Measurements from ENCODE around the gene LILRA5. TPM values are rescaled to one million over a fixed set of nuclear protein-coding genes. Genes with fewer than 3 reads are reported as not detected.
"Not testable (repeated sequence)": the region's sequence is repeated elsewhere in the genome, so short reads cannot be mapped to it uniquely, and the experiment has no call there.

Gene LILRA5
- polyA plus RNA-seq, 1 experiment = not detected

- CTCF ChIA-PET = interaction anchor here (2.1 kb wide), 1 partner anchor 11 kb away, joined by 5 read pairs; no protein-coding TSS in a partner anchor
- no peaks in the 10 kb centered on the region for H3K36me3 ChIP-seq (ENCODE audit: control insufficient read depth, insufficient read depth, low read length)
- no peak for DNase-seq (ENCODE audit: low read depth)
Observed at GRCh38 chr19:54275951-54276350, 37.0 kb downstream of the LILRA5 start.

DNA sequence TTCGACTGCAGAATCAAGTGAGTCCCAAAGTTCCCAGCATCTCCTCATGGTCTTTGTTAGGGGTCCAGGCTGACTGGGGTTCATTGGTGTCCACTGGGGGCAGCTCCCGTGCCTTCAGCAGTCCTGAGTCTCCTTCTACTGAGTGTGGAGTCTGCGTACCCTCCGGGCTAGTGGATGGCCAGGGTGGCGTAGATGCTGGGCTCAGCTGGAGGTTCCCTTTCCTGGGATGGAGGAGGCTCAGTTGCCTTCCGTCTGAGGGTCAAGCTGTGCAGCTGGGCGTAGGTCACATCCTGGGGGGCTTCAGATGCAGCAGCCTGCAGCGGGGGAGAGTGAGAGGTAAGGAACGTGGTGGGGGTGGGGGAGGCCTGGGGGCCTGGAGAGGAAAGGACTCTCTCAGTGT lies 38.5 kb downstream of the LILRA5 start:
- H3K36me3 ChIP-seq (ENCODE audit: control insufficient read depth, insufficient read depth, low read length); H3K4me3 ChIP-seq (ENCODE audit: low read depth, low read length); DNase-seq (ENCODE audit: low read depth); POLR2A ChIA-PET; H3K27me3 ChIP-seq (ENCODE audit: control insufficient read depth, insufficient read depth, low read length): not testable (repeated sequence)
- CTCF ChIA-PET = interaction anchor here (2.1 kb wide), 1 partner anchor 10 kb away, joined by 5 read pairs; no protein-coding TSS in a partner anchor

More at GRCh38 chr19:54275951-54276350, 37.0 kb downstream of the LILRA5 start:
- POLR2A ChIA-PET = no interaction called here
- Histone ChIP-seq H3K27me3 (ENCODE audit: control insufficient read depth, insufficient read depth, low read length) (no peaks in the 10 kb centered on the region), H3K4me3 (ENCODE audit: low read depth, low read length) (no peak overlapping the region)
- TF ChIP-seq, protein P1, sequence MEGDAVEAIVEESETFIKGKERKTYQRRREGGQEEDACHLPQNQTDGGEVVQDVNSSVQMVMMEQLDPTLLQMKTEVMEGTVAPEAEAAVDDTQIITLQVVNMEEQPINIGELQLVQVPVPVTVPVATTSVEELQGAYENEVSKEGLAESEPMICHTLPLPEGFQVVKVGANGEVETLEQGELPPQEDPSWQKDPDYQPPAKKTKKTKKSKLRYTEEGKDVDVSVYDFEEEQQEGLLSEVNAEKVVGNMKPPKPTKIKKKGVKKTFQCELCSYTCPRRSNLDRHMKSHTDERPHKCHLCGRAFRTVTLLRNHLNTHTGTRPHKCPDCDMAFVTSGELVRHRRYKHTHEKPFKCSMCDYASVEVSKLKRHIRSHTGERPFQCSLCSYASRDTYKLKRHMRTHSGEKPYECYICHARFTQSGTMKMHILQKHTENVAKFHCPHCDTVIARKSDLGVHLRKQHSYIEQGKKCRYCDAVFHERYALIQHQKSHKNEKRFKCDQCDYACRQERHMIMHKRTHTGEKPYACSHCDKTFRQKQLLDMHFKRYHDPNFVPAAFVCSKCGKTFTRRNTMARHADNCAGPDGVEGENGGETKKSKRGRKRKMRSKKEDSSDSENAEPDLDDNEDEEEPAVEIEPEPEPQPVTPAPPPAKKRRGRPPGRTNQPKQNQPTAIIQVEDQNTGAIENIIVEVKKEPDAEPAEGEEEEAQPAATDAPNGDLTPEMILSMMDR (IDR thresholded peaks at IDR 0.05; ENCODE audit: insufficient read depth, low read depth, low read length) = no peak

DNA sequence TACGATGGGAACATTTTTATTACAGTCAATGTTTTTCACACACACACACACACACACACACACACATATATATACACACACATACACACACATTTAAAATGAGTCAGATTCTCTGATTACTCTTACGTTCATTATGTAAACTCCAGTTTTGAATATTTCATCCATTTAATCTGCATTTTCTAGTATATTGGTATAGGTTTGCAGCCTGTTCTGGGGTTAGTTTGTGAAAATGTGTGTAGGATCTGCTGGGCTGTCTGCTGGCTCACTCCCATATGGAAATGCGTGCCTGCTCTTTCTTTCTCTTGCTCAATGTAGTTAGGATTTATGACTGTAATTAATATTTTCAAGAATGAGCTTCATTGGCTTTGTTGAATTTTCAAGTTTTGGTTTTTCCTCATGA lies 39.1 kb downstream of the LILRA5 start:
- CTCF ChIA-PET = interaction anchor here (2.1 kb wide), 1 partner anchor 9 kb away, joined by 5 read pairs; no protein-coding TSS in a partner anchor
- no peak for DNase-seq (ENCODE audit: low read depth)
- Histone ChIP-seq H3K36me3 (ENCODE audit: control insufficient read depth, insufficient read depth, low read length) (no peaks in the 10 kb centered on the region), H3K27me3 (ENCODE audit: control insufficient read depth, insufficient read depth, low read length) (no peaks in the 10 kb centered on the region), H3K4me3 (ENCODE audit: low read depth, low read length) (no peak overlapping the region)
- POLR2A ChIA-PET = no interaction called here
- TF ChIP-seq, protein P1 (IDR thresholded peaks at IDR 0.05; ENCODE audit: insufficient read depth, low read depth, low read length) = no peak

DNA sequence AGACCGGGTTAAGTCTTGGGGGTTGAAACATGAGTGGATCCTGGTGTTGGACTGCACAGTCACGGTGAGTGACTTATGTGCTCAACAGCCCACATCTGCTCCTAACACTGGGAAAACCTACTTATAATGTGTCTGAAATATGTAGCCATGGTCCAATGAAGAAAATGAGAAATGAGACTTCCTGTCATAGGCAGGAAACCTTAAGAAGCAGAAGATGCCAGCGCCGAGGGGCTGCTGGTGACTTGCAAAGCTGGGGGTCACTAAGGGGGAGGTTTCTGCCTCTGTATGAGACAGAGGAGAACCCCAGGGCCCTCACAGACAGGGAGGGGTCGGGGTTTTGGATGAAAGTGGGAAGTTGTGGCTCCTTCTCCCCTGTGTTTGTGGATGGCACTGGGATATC lies 40.8 kb downstream of the LILRA5 start:
- H3K4me3 ChIP-seq (ENCODE audit: low read depth, low read length); POLR2A ChIA-PET; CTCF ChIA-PET; H3K27me3 ChIP-seq (ENCODE audit: control insufficient read depth, insufficient read depth, low read length); H3K36me3 ChIP-seq (ENCODE audit: control insufficient read depth, insufficient read depth, low read length); DNase-seq (ENCODE audit: low read depth): not testable (repeated sequence)

DNA sequence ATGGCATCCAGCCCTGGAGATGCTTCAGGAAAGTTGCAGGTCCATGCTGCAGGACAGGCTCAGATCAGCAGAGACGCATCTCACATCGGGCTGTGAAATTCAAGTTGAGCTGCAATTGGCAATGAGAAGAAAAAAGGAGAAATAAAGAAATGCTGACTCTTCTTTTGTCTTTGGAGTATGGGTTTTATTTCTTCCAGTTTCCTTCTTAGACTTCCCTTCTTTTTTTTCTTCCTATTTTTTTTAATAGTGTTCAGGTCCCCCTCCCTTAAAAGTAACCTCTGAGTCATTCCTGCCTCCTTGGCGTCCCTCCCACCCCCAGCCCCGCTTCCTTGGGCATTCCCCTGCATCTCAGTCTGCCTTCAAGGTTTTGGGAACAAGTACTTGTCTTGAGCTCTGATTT lies 41.4 kb downstream of the LILRA5 start:
- not testable (repeated sequence) for DNase-seq (ENCODE audit: low read depth)

GRCh38 chr19:54271106-54271505 lies 41.9 kb downstream of the LILRA5 start:
- ChIA-PET CTCF (no interaction called here), POLR2A (no interaction called here)
- DNase-seq (ENCODE audit: low read depth) = no peak
- TF ChIP-seq, protein P1 (IDR thresholded peaks at IDR 0.05; ENCODE audit: insufficient read depth, low read depth, low read length) = no peak
- no peaks in the 10 kb centered on the region for H3K36me3 ChIP-seq (ENCODE audit: control insufficient read depth, insufficient read depth, low read length)
- H3K27me3 ChIP-seq (ENCODE audit: control insufficient read depth, insufficient read depth, low read length) = no peaks in the 10 kb centered on the region
- no peak overlapping the region for H3K4me3 ChIP-seq (ENCODE audit: low read depth, low read length)

More for the DNA sequence above, 41.4 kb downstream of the LILRA5 start:
- H3K36me3 ChIP-seq (ENCODE audit: control insufficient read depth, insufficient read depth, low read length); H3K27me3 ChIP-seq (ENCODE audit: control insufficient read depth, insufficient read depth, low read length); CTCF ChIA-PET; H3K4me3 ChIP-seq (ENCODE audit: low read depth, low read length); POLR2A ChIA-PET: not testable (repeated sequence)

DNA sequence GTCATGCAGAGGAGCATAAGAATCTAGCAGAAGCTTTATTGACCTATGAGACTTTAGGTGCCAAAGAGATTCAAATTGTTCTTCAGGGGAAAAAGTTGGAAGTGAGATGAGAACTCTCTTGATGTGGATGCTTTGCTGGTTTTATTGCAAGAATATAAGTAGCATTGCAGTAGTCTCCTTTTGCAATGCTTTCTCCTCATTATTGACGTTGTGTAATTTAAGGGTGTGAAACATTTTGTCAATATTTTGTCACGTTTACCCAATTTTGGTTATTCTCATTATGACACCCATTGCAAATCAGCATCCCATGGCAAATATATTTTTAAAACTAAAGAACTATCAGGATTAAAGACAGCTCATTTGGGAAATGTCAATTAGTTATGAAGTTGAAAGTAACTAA lies 44.0 kb downstream of the LILRA5 start:
- ChIA-PET POLR2A (no interaction called here), CTCF (no interaction called here)
- Histone ChIP-seq H3K36me3 (ENCODE audit: control insufficient read depth, insufficient read depth, low read length) (no peaks in the 10 kb centered on the region), H3K4me3 (ENCODE audit: low read depth, low read length) (no peak overlapping the region), H3K27me3 (ENCODE audit: control insufficient read depth, insufficient read depth, low read length) (no peaks in the 10 kb centered on the region)
- no peak for DNase-seq (ENCODE audit: low read depth)
- TF ChIP-seq, protein P1 (IDR thresholded peaks at IDR 0.05; ENCODE audit: insufficient read depth, low read depth, low read length) = no peak

Measured in BJ (cell line).